SK-N-SH (cell line): ENCODE measurements around the gene DDI2. TPM values are rescaled to one million over a fixed set of nuclear protein-coding genes. Genes with fewer than 3 reads are reported as not detected.

Source experiments
- CTCF ChIA-PET: fragments of 300-600, 350-600 bp; formaldehyde crosslinking; extraction: SDS; loops from one replicate; lab custom pipeline; 2021; lab: Yijun Ruan, JAX
- POLR2A ChIA-PET: fragments of 350-600 bp; sonication (Branson Sonifier 250); formaldehyde crosslinking; extraction: SDS; loops from one replicate; lab custom pipeline; 2020; ENCODE audit warnings: antibody characterized with exemption, inconsistent platforms; lab: Yijun Ruan, JAX
- DNase-seq: peaks from one replicate; pipeline ENCODE4 v3.0.0; 2012
- H2AFZ ChIP-seq: fragments of 200-600 bp; sonication (generic); 2 replicates; pipeline ENCODE4 v1.8.1; 2016; ENCODE audit warnings: antibody characterized with exemption, mild to moderate bottlenecking, low read depth
- H3F3A ChIP-seq: fragments of 200-600 bp; sonication (generic); replicated peaks from 2 replicates; pipeline ENCODE3; 2016; ENCODE audit warnings: antibody characterized with exemption, mild to moderate bottlenecking; ENCODE audit not compliant: insufficient read depth
- H3K27ac ChIP-seq, 2 experiments: fragments of 200-500 bp in 1 of 2; fragments of 200-600 bp in 1 of 2; sonication (Bioruptor generic) in 1 of 2; sonication (generic), shearing (Covaris generic) in 1 of 2; 2 replicates each; pipeline versions ENCODE4 v1.5.1 to v1.6.1; 2014 to 2016; ENCODE audit warnings: low read depth in 2 of 2, inconsistent platforms in 1 of 2, low read length in 1 of 2, mild to moderate bottlenecking in 1 of 2, mixed read lengths in 1 of 2
- H3K27me3 ChIP-seq: fragments of 200-600 bp; sonication (generic), shearing (Covaris generic); 2 replicates; pipeline ENCODE4 v1.6.1; 2016; ENCODE audit warnings: mixed run types; ENCODE audit not compliant: insufficient read depth
- H3K36me3 ChIP-seq, 2 experiments: fragments of 200-500 bp in 1 of 2; fragments of 200-600 bp in 1 of 2; sonication (Bioruptor generic) in 1 of 2; sonication (generic) in 1 of 2; replicated peaks in 1 of 2; 2 replicates each; pipeline versions ENCODE3 to v1.5.1; 2014 to 2016; ENCODE audit warnings: low read length in 1 of 2, mild to moderate bottlenecking in 1 of 2; ENCODE audit not compliant: insufficient read depth in 2 of 2, control insufficient read depth in 1 of 2
- H3K4me1 ChIP-seq, 2 experiments: fragments of 200-500 bp in 1 of 2; fragments of 200-600 bp in 1 of 2; sonication (Bioruptor generic) in 1 of 2; sonication (generic), shearing (Covaris generic) in 1 of 2; 2 replicates each; pipeline versions ENCODE4 v1.5.1 to v1.6.1; 2014 to 2016; ENCODE audit warnings: low read depth in 1 of 2, low read length in 1 of 2, mixed run types in 1 of 2; ENCODE audit not compliant: insufficient read depth in 2 of 2, control insufficient read depth in 1 of 2
- H3K4me2 ChIP-seq: fragments of 200-600 bp; sonication (generic), shearing (Covaris generic); 2 replicates; pipeline ENCODE4 v1.6.1; 2017; ENCODE audit warnings: mixed run types
- H3K4me3 ChIP-seq, 2 experiments: fragments of 200-500 bp in 1 of 2; fragments of 200-600 bp in 1 of 2; sonication (Bioruptor generic) in 1 of 2; sonication (generic), shearing (Covaris generic) in 1 of 2; 2 replicates each; pipeline versions ENCODE4 v1.5.1 to v1.8.1; 2014 to 2016; ENCODE audit warnings: low read depth in 2 of 2, inconsistent platforms in 1 of 2, low read length in 1 of 2, mild to moderate bottlenecking in 1 of 2, mixed read lengths in 1 of 2, moderate library complexity in 1 of 2
- H3K79me2 ChIP-seq: fragments of 200-600 bp; sonication (generic); 2 replicates; pipeline ENCODE4 v1.8.1; 2017; ENCODE audit warnings: mild to moderate bottlenecking; ENCODE audit not compliant: insufficient read depth
- H3K9ac ChIP-seq: fragments of 200-600 bp; sonication (generic); 2 replicates; pipeline ENCODE4 v1.6.1; 2017; ENCODE audit warnings: mixed run types
- H3K9me2 ChIP-seq: fragments of 200-600 bp; sonication (generic); 2 replicates; pipeline ENCODE4 v1.6.1; 2017; ENCODE audit warnings: mixed run types
- H3K9me3 ChIP-seq: fragments of 200-600 bp; sonication (generic); 2 replicates; pipeline ENCODE4 v1.6.1; 2017; ENCODE audit warnings: mixed run types, mild to moderate bottlenecking, moderate library complexity
- H4K20me1 ChIP-seq: fragments of 200-600 bp; sonication (generic); 2 replicates; pipeline ENCODE4 v1.6.1; 2017; ENCODE audit warnings: mild to moderate bottlenecking, mixed run types; ENCODE audit not compliant: insufficient read depth
- CHD2 ChIP-seq: fragments of 150-350 bp; IDR thresholded peaks from 2 replicates; pipeline ENCODE4 v1.6.1; 2018; ENCODE audit warnings: low read length; ENCODE audit not compliant: partially characterized antibody
- ELF1 ChIP-seq: IDR thresholded peaks from 2 replicates; pipeline ENCODE4 v1.4.0; 2012
- EZH2phosphoT487 ChIP-seq: fragments of 200-600 bp; sonication (generic); IDR thresholded peaks from 2 replicates; pipeline ENCODE4 v1.6.1; 2017; ENCODE audit warnings: low read depth, mixed run types, mild to moderate bottlenecking, antibody characterized with exemption, moderate library complexity, borderline replicate concordance
- FOSL2 ChIP-seq: IDR thresholded peaks from 2 replicates; pipeline ENCODE4 v1.4.0; 2012; ENCODE audit warnings: low read depth, mild to moderate bottlenecking, moderate library complexity, borderline replicate concordance
- FOXJ3 ChIP-seq: sonication (generic); formaldehyde crosslinking; IDR thresholded peaks from 2 replicates; pipeline ENCODE4 v1.5.1; 2020; ENCODE audit warnings: mild to moderate bottlenecking, missing genetic modification reagents
- FOXM1 ChIP-seq: IDR thresholded peaks from 2 replicates; pipeline ENCODE4 v1.4.0; 2012; ENCODE audit warnings: low read depth, mild to moderate bottlenecking
- GATA2 ChIP-seq: sonication (generic); formaldehyde crosslinking; IDR thresholded peaks from 2 replicates; pipeline ENCODE4 v1.5.0; 2020; ENCODE audit warnings: mild to moderate bottlenecking, missing genetic modification reagents
- IRF3 ChIP-seq: fragments of 150-350 bp; IDR thresholded peaks from 2 replicates; pipeline ENCODE4 v1.6.1; 2016; ENCODE audit warnings: mild to moderate bottlenecking, low read depth, low read length
- JUND ChIP-seq: IDR thresholded peaks from 2 replicates; pipeline ENCODE4 v1.4.0; 2012
- MAX ChIP-seq: IDR thresholded peaks from 2 replicates; pipeline ENCODE4 v1.4.0; 2012; ENCODE audit warnings: low read depth
- MEF2A ChIP-seq: IDR thresholded peaks from 2 replicates; pipeline ENCODE4 v1.4.0; 2012; ENCODE audit warnings: low read depth, borderline replicate concordance
- MXI1 ChIP-seq: IDR thresholded peaks from 2 replicates; pipeline ENCODE4 v1.6.1; 2012; ENCODE audit warnings: mild to moderate bottlenecking, low read depth, low read length, improper control_type of control experiment
- NFIC ChIP-seq: IDR thresholded peaks from 2 replicates; pipeline ENCODE4 v1.4.0; 2012; ENCODE audit warnings: borderline replicate concordance
- NRF1 ChIP-seq: IDR thresholded peaks from 2 replicates; pipeline ENCODE4 v1.6.1; 2012; ENCODE audit warnings: low read depth, mild to moderate bottlenecking, low read length
- PBX3 ChIP-seq: IDR thresholded peaks from 2 replicates; pipeline ENCODE4; 2012
- POLR2AphosphoS5 ChIP-seq: IDR thresholded peaks from 2 replicates; pipeline ENCODE4 v1.6.1; 2012; ENCODE audit warnings: low read depth, low read length
- REST ChIP-seq: IDR thresholded peaks from 2 replicates; pipeline ENCODE4 v1.6.1; 2012; ENCODE audit warnings: mild to moderate bottlenecking, low read depth, low read length, moderate library complexity
- RFX5 ChIP-seq: IDR thresholded peaks from 2 replicates; pipeline ENCODE4 v1.6.1; 2012; ENCODE audit warnings: mild to moderate bottlenecking, improper control_type of control experiment, low read length
- RXRA ChIP-seq: IDR thresholded peaks from 2 replicates; pipeline ENCODE4 v1.4.0; 2012; ENCODE audit warnings: low read depth, mild to moderate bottlenecking, borderline replicate concordance
- SIN3A ChIP-seq: IDR thresholded peaks from 2 replicates; pipeline ENCODE4 v1.6.1; 2012; ENCODE audit warnings: low read depth, mild to moderate bottlenecking, low read length, moderate library complexity, borderline replicate concordance
- TAF1 ChIP-seq: IDR thresholded peaks from 2 replicates; pipeline ENCODE4 v1.6.1; 2012; ENCODE audit warnings: low read depth, mild to moderate bottlenecking, low read length, moderate library complexity, borderline replicate concordance
- TEAD4 ChIP-seq: IDR thresholded peaks from 2 replicates; pipeline ENCODE4 v1.4.0; 2012; ENCODE audit warnings: mild to moderate bottlenecking, borderline replicate concordance; ENCODE audit not compliant: insufficient read depth
- USF1 ChIP-seq: IDR thresholded peaks from 2 replicates; pipeline ENCODE4 v1.4.0; 2012; ENCODE audit warnings: low read depth, borderline replicate concordance
- USF2 ChIP-seq: fragments of 150-350 bp; IDR thresholded peaks from 2 replicates; pipeline ENCODE4 v1.6.1; 2017; ENCODE audit warnings: antibody characterized with exemption, low read length, low read depth, borderline replicate concordance
- ZBTB33 ChIP-seq: IDR thresholded peaks from 2 replicates; pipeline ENCODE4 v1.4.0; 2012; ENCODE audit warnings: low read depth, borderline replicate concordance
- WGBS: methylation state at CpG from one replicate; pipeline ENCODE4 v1.1.6; 2017; ENCODE audit warnings: low lambda C conversion rate; 5-methylcytosine and 5-hydroxymethylcytosine counted together
- polyA plus RNA-seq, 3 experiments: library from polyadenylated mRNA; depleted of rRNA; stranded (reverse); fragments of >200 nt; gene quantifications; 2 replicates each; pipeline ENCODE4 v1.2.3, GENCODE V29; 2012

DDI2 gene
- polyA plus RNA-seq, 1 of the 3 experiments (the other 2 are of a cell fraction), result 2.8 TPM

- Histone ChIP-seq H3K4me3 (peak within 1 kb of the TSS; percentile 74 to 84), H3K9me3 (no peaks in the 10 kb centered on the region), H2AFZ (peak within 1 kb of the TSS; percentile 92), H3K9ac (peak within 1 kb of the TSS; percentile 95), H3K4me2 (peak within 1 kb of the TSS; percentile 96), H4K20me1 (peaks cover 8% of the 10 kb centered on the region), H3K36me3 (no peaks in the 10 kb centered on the region), H3K79me2 (peaks cover 46% of the 10 kb centered on the region), H3K4me1 (peaks cover 0 to 16% of the 10 kb centered on the region in 2 experiments; a peak in 2 of 4 replicates), H3K27ac (peak within 1 kb of the TSS; percentile 64 to 81), H3K27me3 (no peaks in the 10 kb centered on the region), H3F3A (peaks cover 14% of the 10 kb centered on the region), H3K9me2 (no peaks in the 10 kb centered on the region)
- POLR2A ChIA-PET, result no interaction called here
- WGBS, result 0% methylated on average over 3 of the region's 52 CpGs
- CTCF ChIA-PET, result interaction anchor here (0.6 to 1.3 kb wide), 2 partner anchors 25 to 47 kb away, joined by 3 read pairs; no protein-coding TSS in a partner anchor
- DNase-seq, result peak; percentile 93
- TF ChIP-seq TEAD4 (no peak), POLR2AphosphoS5 (peak; percentile 70), SIN3A (no peak), MXI1 (no peak), ZBTB33 (no peak), TAF1 (0 out of 2 replicates have a peak, but pooled peaks have one; percentile 19), GATA2 (CRISPR knock-in tag) (no peak), USF2 (no peak), NFIC (no peak), MEF2A (no peak), RFX5 (no peak), USF1 (no peak), JUND (no peak), IRF3 (no peak), MAX (no peak), EZH2phosphoT487 (no peak), PBX3 (no peak), NRF1 (peak; percentile 43; the same call in 1 of the 2 replicates), RXRA (no peak), FOXJ3 (CRISPR knock-in tag) (no peak), FOXM1 (no peak), REST (no peak), ELF1 (no peak), FOSL2 (no peak), CHD2 (no peak)
These were observed 66.8 kb downstream of the DDI2 start, which contains the start of gene PLEKHM2 for GRCh38 chr1:15684042-15684461. Gene PLEKHM2 (plus strand): TSS chr1:15684320. CDS start chr1:15684559, 239 bp downstream.
